Stimulated activated effector memory CD8-positive, alpha-beta T cell treated with anti-CD3 and anti-CD28 coated beads, Interleukin-12 subunit alpha, Interleukin-12 subunit beta, amount 100 ng/mL, for 72 hours (primary cell): ENCODE measurements around the gene PDLIM4.

Source experiments
- ATAC-seq: fragments of 150-1000 bp; cut with Tn5 transposase; 2 replicates; pipeline ENCODE4 v1.10.0; 2021
- DNase-seq, 2 donors: peaks; one replicate each; pipeline ENCODE4 v3.0.0; 2021 to 2022; ENCODE audit warnings: low spot score in 2 of 2
- H3K27ac Mint-ChIP-seq: one replicate; pipeline ENCODE4 v1.8.0; 2022; ENCODE audit warnings: mild to moderate bottlenecking, mixed read lengths
- H3K36me3 Mint-ChIP-seq: one replicate; pipeline ENCODE4 v1.8.0; 2022; ENCODE audit warnings: mild to moderate bottlenecking, mixed read lengths
- H3K4me1 Mint-ChIP-seq: one replicate; pipeline ENCODE4 v1.8.0; 2022; ENCODE audit warnings: mixed read lengths
- H3K4me3 Mint-ChIP-seq: one replicate; pipeline ENCODE4 v1.8.0; 2022; ENCODE audit warnings: mild to moderate bottlenecking, mixed read lengths
- H3K9me3 Mint-ChIP-seq: one replicate; pipeline ENCODE4 v1.8.0; 2022; ENCODE audit warnings: mixed read lengths

Gene PDLIM4

GRCh38 chr5:132235340-132235739, 22.2 kb upstream of the PDLIM4 start:
- no peaks in the 10 kb centered on the region for H3K9me3 Mint-ChIP-seq
- DNase-seq (no peak), ATAC-seq (no peak)
- H3K4me3 Mint-ChIP-seq, result no peak overlapping the region
- H3K4me1 Mint-ChIP-seq, result peaks cover 12% of the 10 kb centered on the region
- no peaks in the 10 kb centered on the region for H3K36me3 Mint-ChIP-seq
- no peak overlapping the region for H3K27ac Mint-ChIP-seq

- ATAC-seq (peak; percentile 67), DNase-seq (no peak)
- Mint-ChIP-seq H3K27ac (no peak overlapping the region), H3K4me3 (no peak overlapping the region), H3K4me1 (peaks cover 7% of the 10 kb centered on the region), H3K36me3 (no peaks in the 10 kb centered on the region), H3K9me3 (no peaks in the 10 kb centered on the region)
Measured at GRCh38 chr5:132237141-132237540, 20.4 kb upstream of the PDLIM4 start.

- ATAC-seq, result no peak
- peaks cover 7% of the 10 kb centered on the region for H3K4me1 Mint-ChIP-seq
- H3K4me3 Mint-ChIP-seq, result no peak overlapping the region
Measured at GRCh38 chr5:132237670-132238069, 19.8 kb upstream of the PDLIM4 start.

GRCh38 chr5:132238169-132238744, 19.2 kb upstream of the PDLIM4 start:
- Mint-ChIP-seq H3K4me3 (no peak overlapping the region), H3K27ac (no peak overlapping the region), H3K9me3 (no peaks in the 10 kb centered on the region), H3K4me1 (peaks cover 7% of the 10 kb centered on the region), H3K36me3 (no peaks in the 10 kb centered on the region)
- ATAC-seq, result peak; percentile 83
- peak; percentile 77 to 92 for DNase-seq

More at GRCh38 chr5:132237670-132238069, 19.8 kb upstream of the PDLIM4 start:
- H3K27ac Mint-ChIP-seq, result no peak overlapping the region
- no peaks in the 10 kb centered on the region for H3K36me3 Mint-ChIP-seq
- DNase-seq, result no peak
- H3K9me3 Mint-ChIP-seq, result no peaks in the 10 kb centered on the region

GRCh38 chr5:132238901-132239500, 18.5 kb upstream of the PDLIM4 start:
- no peak for ATAC-seq
- no peak overlapping the region for H3K4me3 Mint-ChIP-seq
- no peaks in the 10 kb centered on the region for H3K36me3 Mint-ChIP-seq
- no peak overlapping the region for H3K27ac Mint-ChIP-seq
- no peak for DNase-seq
- peaks cover 7% of the 10 kb centered on the region for H3K4me1 Mint-ChIP-seq
- peaks cover 4% of the 10 kb centered on the region for H3K9me3 Mint-ChIP-seq

GRCh38 chr5:132239776-132240175, 17.7 kb upstream of the PDLIM4 start:
- Mint-ChIP-seq H3K9me3 (peaks cover 7% of the 10 kb centered on the region), H3K36me3 (no peaks in the 10 kb centered on the region), H3K27ac (no peak overlapping the region), H3K4me3 (no peak overlapping the region), H3K4me1 (peaks cover 7% of the 10 kb centered on the region)
- ATAC-seq, result no peak
- DNase-seq, result no peak

- DNase-seq (no peak), ATAC-seq (no peak)
- no peak overlapping the region for H3K4me3 Mint-ChIP-seq
- H3K27ac Mint-ChIP-seq, result no peak overlapping the region
- H3K4me1 Mint-ChIP-seq, result no peaks in the 10 kb centered on the region
- no peaks in the 10 kb centered on the region for H3K36me3 Mint-ChIP-seq
- peaks cover 14% of the 10 kb centered on the region for H3K9me3 Mint-ChIP-seq
Measured at GRCh38 chr5:132243366-132243977, 14.0 kb upstream of the PDLIM4 start.

GRCh38 chr5:132245593-132245992, 11.9 kb upstream of the PDLIM4 start:
- H3K4me3 Mint-ChIP-seq, result no peak overlapping the region
- no peak for DNase-seq
- H3K9me3 Mint-ChIP-seq, result peaks cover 14% of the 10 kb centered on the region
- H3K4me1 Mint-ChIP-seq, result no peaks in the 10 kb centered on the region
- H3K36me3 Mint-ChIP-seq, result no peaks in the 10 kb centered on the region
- no peak for ATAC-seq
- no peak overlapping the region for H3K27ac Mint-ChIP-seq

- ATAC-seq, result no peak
- Mint-ChIP-seq H3K9me3 (peaks cover 14% of the 10 kb centered on the region), H3K27ac (no peak overlapping the region), H3K4me1 (no peaks in the 10 kb centered on the region), H3K36me3 (no peaks in the 10 kb centered on the region), H3K4me3 (no peak overlapping the region)
- no peak for DNase-seq
Measured at GRCh38 chr5:132246806-132247205, 10.7 kb upstream of the PDLIM4 start.

- ATAC-seq, result no peak
- H3K4me3 Mint-ChIP-seq, result no peak overlapping the region
- peaks cover 3% of the 10 kb centered on the region for H3K9me3 Mint-ChIP-seq
- no peaks in the 10 kb centered on the region for H3K36me3 Mint-ChIP-seq
- H3K4me1 Mint-ChIP-seq, result no peaks in the 10 kb centered on the region
- DNase-seq, result no peak
- H3K27ac Mint-ChIP-seq, result no peak overlapping the region
Measured at GRCh38 chr5:132250547-132250946, 6.9 kb upstream of the PDLIM4 start.

GRCh38 chr5:132251220-132251725, 6.2 kb upstream of the PDLIM4 start:
- H3K36me3 Mint-ChIP-seq, result no peaks in the 10 kb centered on the region
- ATAC-seq (no peak), DNase-seq (no peak)
- H3K27ac Mint-ChIP-seq, result no peak overlapping the region
- H3K4me3 Mint-ChIP-seq, result no peak overlapping the region
- H3K4me1 Mint-ChIP-seq, result no peaks in the 10 kb centered on the region
- no peaks in the 10 kb centered on the region for H3K9me3 Mint-ChIP-seq

GRCh38 chr5:132253008-132253441, 4.5 kb upstream of the PDLIM4 start:
- no peak for ATAC-seq
- no peak overlapping the region for H3K27ac Mint-ChIP-seq
- no peaks in the 10 kb centered on the region for H3K4me1 Mint-ChIP-seq
- no peak overlapping the region for H3K4me3 Mint-ChIP-seq
- no peak for DNase-seq
- H3K9me3 Mint-ChIP-seq, result no peaks in the 10 kb centered on the region
- no peaks in the 10 kb centered on the region for H3K36me3 Mint-ChIP-seq

- Mint-ChIP-seq H3K9me3 (no peaks in the 10 kb centered on the region), H3K4me1 (no peaks in the 10 kb centered on the region), H3K27ac (no peak overlapping the region), H3K36me3 (no peaks in the 10 kb centered on the region), H3K4me3 (no peak overlapping the region)
- DNase-seq (no peak), ATAC-seq (no peak)
Measured at GRCh38 chr5:132253452-132254320, 3.8 kb upstream of the PDLIM4 start.

GRCh38 chr5:132254321-132254977, 3.0 kb upstream of the PDLIM4 start:
- Mint-ChIP-seq H3K9me3 (no peaks in the 10 kb centered on the region), H3K36me3 (no peaks in the 10 kb centered on the region), H3K4me3 (no peak overlapping the region), H3K4me1 (no peaks in the 10 kb centered on the region), H3K27ac (no peak overlapping the region)
- ATAC-seq (no peak), DNase-seq (no peak)
